Measurements from ENCODE around the gene GRK5. TPM values are rescaled to one million over a fixed set of nuclear protein-coding genes. Genes with fewer than 3 reads are reported as not detected.
"Not testable (repeated sequence)": the region's sequence is repeated elsewhere in the genome, so short reads cannot be mapped to it uniquely, and the experiment has no call there.

GRK5 gene
- total RNA-seq, 1 donor from 2014 or later: 1.8 TPM

DNA sequence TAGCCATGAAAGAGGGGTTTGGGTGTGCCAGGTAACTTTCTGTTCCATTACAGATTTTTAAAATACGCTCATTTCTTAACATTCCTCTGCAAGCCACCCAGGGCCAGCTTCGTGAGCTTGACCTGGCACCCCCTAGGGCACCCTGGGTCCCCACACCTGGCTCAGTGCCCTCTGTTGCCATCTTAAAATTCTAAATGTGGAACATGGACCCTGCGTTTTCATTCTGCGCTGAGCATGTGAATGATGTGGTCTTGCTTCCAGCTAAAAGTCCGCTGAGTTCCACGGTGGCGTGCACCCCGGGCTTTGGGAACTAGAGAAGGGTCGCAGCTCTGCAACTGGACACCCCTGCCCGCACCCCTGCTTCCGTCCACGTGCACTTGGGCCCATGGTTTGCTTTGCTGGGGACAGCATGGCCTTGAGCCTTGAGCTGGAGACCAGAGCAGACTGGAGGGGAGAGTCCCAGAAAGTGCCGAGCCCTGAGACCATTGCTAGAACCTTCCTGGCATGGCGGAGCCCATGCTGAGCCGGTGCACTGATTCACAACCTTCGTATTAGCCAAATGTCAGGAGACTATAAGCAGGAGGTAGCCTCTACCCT lies 244.0 kb downstream of the GRK5 start:
- DNase-seq (ENCODE audit: low read depth): no peak

DNA sequence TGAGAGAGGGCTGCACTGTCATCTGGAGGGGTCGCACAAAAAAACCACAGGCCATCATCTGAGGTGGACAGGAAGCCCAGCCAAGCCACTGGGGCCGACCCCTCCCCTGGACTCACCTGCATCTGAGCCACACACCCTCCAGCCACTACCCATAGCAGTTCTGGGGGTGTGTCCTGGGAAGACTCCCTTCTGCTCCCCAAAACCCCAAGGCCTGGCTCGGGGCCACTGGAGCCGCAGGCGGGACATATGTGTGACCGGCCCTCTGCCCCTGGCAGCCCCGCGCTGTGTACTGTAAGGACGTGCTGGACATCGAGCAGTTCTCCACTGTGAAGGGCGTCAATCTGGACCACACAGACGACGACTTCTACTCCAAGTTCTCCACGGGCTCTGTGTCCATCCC lies 245.0 kb downstream of the GRK5 start:
- no peak for DNase-seq (ENCODE audit: low read depth)

DNA sequence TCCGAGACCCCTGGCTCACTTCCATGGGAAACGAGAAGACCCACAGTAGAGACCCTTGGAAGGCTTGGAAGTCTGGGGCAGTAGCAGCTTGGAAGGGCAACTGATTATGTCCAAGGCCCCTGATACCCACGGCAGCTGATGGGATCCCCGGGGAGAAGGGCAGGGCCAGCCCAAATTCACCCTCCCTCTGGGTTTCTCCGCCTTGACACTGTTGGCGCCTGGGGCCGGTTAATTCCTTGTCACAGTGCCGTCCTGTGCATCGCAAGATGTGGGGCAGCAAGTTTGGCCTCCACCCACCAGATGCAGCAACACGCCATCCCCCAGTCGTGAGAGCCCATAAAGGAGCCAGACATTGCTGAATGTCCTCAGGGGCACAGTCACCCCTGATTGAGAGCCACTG lies 245.9 kb downstream of the GRK5 start:
- DNase-seq (ENCODE audit: low read depth): no peak

DNA sequence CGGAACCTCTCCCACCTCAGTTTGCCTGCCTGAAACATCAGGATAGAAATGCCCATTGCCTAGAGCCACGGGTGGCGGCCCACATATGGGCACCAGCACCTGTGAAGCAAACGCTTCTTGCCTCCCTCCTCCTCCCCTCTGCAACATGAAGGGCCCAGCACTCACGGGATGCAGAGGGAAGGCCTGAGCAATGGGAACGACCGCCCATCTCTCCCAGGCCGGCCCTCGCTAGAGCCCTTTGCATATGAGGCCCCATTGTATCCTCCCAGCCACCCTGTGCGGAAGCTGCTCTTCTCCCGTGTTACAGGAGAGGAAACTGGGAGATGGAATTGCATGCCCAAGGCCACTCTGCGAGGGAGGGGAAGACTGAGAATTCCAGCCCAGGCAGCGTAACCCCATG lies 246.9 kb downstream of the GRK5 start:
- no peak for DNase-seq (ENCODE audit: low read depth)

DNA sequence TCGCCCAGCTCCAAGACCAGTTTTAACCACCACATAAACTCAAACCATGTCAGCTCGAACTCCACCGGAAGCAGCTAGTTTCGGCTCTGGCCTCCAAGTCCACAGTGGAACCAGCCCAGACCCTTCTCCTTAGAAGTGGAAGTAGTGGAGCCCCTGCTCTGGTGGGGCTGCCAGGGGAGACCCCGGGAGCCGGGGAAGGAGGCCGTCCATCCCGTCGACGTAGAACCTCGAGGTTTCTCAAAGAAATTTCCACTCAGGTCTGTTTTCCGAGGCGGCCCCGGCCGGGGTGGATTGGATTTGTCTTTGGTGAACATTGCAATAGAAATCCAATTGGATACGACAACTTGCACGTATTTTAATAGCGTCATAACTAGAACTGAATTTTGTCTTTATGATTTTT lies 247.6 kb downstream of the GRK5 start:
- no peak for DNase-seq (ENCODE audit: low read depth)

DNA sequence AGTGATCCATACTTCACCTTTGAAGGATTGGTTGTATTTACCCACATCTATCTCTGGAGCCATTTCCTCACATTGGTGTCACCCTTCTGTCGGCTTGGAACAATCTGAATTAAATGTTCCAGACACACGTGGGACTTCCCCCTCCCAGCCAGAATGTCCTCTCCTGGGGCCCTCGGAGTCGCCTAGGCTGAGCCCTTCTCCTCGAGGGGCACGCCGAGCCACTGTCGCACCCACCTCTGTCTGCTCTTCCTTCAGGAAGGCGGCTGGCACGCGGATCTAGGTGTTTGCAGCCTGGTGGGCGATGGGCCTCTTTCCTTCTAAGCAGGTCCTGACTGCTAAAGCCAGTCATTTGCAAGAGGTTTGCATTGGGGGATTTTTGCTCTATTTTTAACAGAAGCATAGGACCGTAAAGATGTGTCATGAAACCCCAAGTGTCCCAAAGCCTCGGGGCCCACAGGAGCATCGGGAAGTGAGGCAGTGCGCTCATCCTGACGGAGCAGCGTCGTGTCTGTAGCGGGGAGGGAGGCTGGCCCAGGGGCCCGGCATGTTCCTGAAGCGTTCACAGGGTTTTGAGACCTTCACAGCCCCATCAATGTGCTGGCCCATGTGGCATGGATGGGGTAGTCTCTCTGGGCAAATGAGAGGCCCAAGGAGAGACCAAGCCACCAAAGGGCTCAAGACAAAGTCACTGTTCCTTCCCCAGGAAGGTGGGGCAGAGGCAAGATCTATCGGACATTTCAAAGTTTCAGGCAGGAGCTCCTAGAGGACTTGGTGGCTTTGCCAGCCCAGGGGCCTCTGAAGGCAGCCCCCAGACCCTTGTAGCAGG lies 248.5 kb downstream of the GRK5 start:
- no peak for DNase-seq (ENCODE audit: low read depth)

DNA sequence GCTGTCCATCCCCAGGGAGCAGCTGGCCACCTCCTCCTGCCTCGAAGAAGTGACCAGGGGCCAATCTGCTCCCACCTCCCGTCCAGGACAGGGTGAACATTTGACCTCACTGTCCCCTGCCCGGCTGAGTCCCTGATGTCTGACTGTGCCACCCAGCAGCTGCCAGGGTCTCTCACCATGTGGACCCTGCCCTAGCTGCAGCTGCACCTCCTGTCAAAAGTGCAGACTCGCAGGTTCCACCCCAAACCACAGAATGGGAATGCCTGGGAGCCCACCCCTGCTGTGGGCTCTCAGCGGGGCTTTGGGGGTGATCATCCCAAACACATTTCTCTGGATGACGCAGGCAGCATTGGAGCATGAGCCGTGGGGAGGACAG lies 249.1 kb downstream of the GRK5 start:
- no peak for DNase-seq (ENCODE audit: low read depth)

DNA sequence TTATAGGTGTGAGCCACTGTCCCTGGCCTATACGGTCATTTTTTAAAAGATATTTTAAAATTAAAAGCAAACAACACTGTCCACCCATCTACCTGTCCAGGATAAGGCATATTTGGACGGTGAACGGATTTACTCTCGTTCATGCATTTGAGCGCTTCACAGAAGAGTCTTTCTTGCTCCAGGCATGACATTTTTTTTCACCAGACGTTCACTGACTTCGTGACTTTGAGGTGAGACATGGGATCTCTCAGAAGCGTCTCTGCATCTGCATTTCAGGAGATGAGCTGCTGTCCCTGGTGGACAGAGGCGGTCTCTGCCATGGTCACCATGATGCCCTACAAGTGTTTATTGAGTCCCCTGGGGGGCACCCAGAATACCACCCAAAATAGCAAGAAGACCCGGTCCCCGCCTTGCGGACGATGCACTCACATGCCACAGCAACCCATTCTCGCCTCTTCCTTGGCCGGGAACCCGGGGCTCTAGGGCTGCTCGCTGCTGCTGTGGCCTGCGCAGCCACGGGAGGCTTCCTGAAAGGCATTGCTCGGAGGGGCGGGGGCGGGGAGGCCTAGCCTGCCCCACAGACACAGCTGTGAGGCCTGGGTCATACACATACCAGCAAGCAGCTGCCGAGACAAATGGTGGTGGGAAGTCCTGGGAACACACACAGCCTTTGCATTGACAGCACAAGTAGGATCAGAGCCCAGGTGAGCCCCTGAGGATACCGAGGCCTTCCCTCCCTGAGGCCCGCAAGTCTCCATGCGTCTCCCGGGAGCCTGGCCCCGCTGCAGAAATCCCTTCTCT lies 250.8 kb downstream of the GRK5 start:
- peak; percentile 76 for DNase-seq (ENCODE audit: low read depth)

DNA sequence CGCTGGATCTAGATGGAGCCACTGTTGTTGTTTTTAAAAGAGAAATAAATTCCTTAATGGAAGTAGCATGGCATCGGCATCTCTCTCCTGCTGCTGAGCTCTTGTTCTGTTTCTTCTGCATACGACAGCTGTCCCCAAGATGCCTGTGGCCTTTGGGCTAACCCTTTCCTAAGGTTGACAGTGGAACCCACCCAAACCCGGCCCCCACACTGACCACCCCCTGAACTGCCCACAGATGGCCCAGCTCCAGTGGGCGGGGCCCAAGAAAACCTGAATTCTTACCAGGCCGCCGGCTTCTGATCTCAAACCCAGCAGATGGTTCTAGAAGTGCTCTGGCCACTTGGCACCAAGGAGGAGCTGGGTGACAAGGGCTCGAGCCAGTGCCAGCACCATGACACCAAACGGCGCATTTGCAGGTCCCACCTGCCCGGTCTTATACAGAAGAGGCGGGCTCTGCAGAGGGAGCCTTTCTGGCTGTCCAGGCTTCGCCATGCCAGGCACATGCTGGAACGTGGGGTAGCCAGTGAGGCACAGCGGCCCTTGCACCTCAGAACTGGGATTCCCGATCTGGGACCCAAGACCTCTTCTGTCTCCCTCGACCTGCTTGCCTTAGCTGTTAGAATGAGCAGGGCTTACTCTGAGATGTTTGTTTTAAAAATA lies 252.4 kb downstream of the GRK5 start:
- DNase-seq (ENCODE audit: low read depth): peak; percentile 68

DNA sequence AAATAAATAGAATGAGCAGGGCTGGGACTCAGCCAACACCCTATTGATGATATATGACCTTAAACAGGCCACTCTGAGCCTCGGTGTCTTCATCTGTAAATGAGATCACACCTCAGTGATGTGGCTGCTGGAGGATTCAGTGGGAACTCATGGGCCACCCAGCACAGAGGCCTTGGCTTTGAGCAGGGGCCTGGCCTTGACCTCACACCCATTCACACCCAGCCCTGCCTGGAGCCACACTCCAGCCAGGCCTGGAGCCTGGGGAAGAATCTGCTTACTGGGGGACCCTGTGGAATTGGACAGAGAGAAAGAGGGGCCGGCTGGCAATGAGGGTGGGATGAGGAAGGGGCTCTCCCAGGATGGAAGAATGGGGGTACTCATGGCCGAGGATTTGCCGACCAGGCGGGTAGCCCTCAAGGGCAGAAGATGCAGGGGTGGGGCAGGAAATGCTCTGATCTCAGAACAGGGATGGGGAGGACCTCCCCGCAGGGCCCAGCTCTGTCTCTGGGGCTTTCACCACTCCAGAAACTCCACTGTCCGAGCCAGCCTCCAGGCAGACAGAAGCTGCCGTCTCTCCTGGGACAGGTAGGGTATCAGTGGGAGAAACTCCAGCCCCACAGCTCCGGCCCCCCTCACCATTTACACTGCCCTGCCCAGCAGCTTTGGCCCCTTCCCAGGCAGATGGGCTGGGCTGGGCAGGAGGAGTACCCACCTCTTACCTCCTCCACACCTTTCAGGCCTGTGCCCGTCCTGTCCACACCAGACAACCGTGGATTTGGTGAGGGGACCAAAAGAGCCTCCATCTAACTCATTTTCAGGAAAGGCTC lies 253.2 kb downstream of the GRK5 start:
- no peak for DNase-seq (ENCODE audit: low read depth)

DNA sequence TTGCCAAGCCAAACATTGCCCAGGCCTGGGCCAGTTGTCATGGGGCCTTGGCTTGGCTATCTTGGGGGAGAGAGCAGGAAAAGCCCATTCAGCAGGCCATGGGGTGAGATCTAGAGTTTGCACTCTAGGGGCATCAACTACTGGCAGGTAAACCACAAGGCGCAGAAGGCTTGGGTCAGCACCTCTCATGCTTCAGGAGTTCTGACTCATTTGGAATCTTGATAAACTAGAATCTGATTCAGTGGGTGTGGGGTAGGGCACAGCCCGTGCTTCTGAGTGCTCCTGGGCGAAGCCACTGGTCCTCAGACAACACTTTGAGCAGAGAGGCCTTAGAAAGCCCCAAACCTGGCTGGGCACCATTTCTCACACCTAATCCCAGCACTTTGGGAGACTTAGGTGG lies 254.0 kb downstream of the GRK5 start:
- DNase-seq (ENCODE audit: low read depth): no peak

DNA sequence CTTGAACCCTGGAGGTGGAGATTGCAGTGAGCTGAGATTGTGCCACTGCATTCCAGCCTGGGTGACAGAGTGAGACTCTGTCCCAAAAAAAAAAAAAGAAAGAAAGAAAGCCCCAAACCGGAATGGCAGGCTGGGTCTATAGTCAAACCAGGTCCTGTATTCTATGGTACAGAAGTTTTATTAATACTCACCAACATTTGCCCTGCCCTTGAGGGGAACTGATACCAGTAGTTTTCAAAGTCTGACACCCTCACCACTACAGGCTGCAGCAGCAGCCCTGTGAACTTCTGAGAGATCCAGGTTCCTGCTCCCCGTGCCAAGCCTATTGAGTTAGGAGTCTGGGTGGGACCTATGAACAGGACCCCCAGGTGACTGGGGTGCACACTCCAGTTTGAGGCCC lies 254.6 kb downstream of the GRK5 start:
- no peak for DNase-seq (ENCODE audit: low read depth)

DNA sequence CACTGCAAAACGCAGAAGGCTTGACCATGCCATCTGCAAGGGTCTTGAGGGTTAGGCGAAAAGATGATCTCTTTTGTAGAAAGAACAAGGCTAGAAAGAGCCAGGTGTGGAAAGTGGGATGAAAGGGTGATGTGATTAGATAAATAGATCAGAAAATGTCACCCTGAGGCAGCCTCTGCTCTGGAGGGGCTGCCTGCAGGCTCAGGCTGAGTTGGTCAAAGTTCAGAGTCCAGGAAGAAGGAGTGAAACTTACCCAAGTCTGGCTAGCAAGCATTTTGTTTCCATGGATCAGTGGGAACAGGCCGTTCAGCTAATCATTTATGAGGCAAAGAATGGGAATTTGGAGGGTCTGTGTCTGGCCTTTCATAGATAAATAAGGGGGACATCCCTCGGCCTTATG lies 255.4 kb downstream of the GRK5 start:
- no peak for DNase-seq (ENCODE audit: low read depth)

DNA sequence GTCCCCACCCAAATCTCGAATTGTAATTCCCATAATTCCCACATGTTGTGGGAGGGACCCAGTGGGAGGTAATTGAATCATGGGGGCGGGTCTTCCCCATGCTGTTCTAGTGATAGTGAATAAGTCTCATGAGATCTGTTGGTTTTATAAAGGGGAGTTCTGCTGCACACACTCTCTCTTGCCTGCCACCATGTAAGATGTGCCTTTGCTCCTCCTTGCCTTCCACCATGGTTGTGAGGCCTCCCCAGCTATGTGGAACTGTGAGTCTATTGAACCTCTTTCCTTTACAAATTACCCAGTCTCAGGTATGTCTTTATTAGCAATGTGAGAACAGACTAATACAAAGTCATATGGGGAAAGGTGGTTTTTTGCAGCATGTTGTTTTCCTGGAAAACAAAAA lies 255.8 kb downstream of the GRK5 start:
- not testable (repeated sequence) for DNase-seq (ENCODE audit: low read depth)

DNA sequence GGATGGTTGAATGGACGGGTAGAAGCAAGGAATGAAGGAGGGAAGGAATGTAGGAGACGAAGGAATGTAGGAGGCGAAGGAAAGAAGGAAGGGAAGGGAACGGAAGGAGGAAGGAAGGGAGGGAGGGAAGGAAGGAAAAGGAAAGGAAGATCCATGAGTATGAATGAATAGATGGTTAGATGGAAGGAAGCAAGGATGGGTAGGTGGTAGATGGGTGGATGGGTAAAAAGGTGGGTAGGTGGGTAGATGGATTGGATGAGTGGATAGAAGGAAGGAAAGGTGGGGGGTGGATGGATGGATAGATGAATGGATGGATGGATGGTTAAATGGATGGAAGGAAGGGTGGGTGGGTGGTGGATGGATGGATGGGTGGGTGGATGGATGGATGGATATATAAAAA lies 257.7 kb downstream of the GRK5 start:
- DNase-seq (ENCODE audit: low read depth): no peak

DNA sequence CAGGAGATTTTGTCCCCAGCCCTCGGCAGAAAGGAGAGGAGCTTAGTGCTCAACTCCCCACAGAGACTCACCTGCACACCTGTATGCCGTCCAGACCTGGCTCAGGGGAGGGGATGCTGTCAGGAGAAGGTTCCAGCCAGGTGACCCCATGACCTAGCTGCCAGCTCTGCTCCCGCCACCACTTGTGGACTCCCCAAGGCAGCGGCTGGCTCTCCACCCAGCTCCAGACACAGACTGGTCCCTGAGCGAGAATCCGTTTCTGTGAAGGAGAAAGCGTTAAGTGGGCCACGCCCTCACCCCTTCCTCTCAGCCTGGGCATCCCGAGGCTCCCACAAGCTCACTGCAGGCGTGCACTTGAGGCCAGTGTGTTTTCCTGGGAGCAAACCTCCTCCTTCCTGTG lies 258.7 kb downstream of the GRK5 start:
- no peak for DNase-seq (ENCODE audit: low read depth)

DNA sequence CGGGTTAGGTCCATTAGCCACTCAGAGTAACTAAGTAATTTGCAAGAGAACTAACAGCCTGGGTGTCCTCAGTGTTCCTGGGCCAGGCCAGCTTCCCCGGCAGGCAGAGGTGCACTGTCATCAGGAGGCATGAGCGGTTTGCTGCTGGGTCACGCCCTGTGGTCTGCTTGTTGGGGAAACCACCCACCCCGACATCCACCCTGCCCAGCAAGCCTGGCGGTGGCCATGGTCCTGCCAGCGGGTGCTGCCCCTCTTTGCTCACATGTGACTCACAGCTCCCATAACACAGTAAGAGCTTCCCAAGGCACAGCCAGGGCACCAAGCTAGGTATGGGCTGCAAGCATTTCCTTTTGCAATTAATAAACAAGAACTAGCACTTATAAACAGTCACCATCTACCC lies 259.3 kb downstream of the GRK5 start:
- peak; percentile 58 for DNase-seq (ENCODE audit: low read depth)

DNA sequence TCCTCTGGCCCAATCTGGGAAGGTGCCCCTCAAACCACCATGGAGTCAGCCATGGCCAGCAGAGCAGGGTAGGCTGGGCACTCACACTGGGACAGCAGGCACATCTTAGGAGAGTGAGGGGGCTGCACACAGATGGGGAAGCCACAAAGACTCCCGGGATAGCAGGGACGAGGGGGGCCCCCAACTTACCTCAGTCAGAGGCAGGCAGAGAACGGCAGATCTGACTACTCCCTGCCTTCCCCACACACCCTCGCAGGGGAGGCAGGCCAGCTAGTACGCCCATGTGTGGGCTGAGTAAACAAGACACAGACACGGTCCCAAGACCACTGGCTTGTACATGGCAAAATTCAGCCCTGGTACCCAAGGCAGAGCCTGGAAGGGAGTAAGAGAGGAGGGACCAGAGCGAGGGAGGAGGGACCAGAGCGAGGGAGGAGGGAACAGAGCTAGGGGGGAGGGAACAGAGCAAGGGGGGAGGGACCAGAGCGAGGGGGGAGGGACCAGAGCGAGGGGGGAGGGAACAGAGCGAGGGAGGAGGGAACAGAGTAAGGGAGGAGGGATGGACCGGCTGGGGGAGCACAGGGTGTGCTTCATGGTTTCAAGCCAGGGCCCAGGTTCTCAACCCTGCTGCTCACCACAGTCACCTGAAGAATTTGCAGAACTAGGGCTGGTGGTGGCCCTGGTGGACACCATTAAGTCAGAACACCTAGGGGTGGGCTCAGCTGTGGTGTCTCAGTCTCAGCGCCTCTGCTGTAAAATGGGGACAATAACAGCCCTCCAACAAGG lies 261.4 kb downstream of the GRK5 start:
- no peak for DNase-seq (ENCODE audit: low read depth)

DNA sequence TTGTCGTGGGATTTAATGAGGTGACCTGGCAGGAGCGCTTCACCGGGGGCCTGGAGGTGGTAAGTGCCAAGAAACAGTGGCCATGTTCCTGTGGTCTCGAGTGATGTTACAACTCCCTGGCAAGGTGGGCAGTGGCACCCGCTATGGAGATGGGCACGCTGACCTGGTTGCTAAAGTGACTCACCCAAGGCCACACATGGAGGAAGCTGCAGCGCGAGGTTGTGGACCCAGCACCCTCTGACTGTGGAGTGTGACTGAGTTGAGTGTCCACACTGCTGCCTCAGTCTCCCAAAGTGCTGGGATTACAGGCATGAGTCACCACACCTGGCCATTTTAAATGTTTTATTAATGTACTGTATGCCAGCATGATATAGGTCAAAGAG lies 261.9 kb downstream of the GRK5 start:
- no peak for DNase-seq (ENCODE audit: low read depth)

DNA sequence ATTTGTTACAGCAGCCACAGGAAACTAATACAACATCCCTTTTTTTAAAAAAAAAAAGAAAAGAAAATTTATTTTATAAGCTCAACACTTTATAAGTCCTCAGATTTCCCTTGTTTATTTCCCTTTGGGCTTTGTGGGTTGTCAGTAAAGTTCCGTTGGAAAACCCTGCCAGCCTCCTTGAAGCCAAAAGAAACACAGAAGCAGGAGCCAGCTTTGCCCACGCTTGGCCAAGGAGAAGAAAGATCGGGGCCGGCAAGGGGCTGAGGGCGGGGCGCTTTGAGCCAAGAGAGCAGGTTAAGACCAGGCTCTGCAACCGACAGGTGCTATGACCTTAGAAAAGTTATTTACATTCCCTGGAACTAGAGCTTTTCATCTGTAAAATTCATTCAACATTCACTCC lies 262.5 kb downstream of the GRK5 start:
- no peak for DNase-seq (ENCODE audit: low read depth)

All from myocyte (in vitro differentiated cells).